Brain microvascular endothelial cell (primary cell): ENCODE measurements around the gene APCDD1.
A peak's percentile ranks its signal among the peaks of the same experiment; 100 is the strongest.

ENCODE experiments used
- DNase-seq: peaks from one replicate; pipeline ENCODE4 v3.0.0-alpha.2; 2020
- H3K27ac ChIP-seq: fragments of 250-450 bp; sonication (Bioruptor Pico); 2 replicates; pipeline ENCODE4 v1.5.1; 2020; ENCODE audit warnings: mild to moderate bottlenecking, moderate library complexity
- H3K27me3 ChIP-seq: fragments of 250-450 bp; sonication (Bioruptor Pico); replicated peaks from 2 replicates; pipeline ENCODE4 v1.5.1; 2020; ENCODE audit warnings: mild to moderate bottlenecking
- H3K36me3 ChIP-seq: fragments of 250-450 bp; sonication (Bioruptor Pico); replicated peaks from 2 replicates; pipeline ENCODE4 v1.5.1; 2020; ENCODE audit warnings: mild to moderate bottlenecking
- H3K4me3 ChIP-seq: 2 replicates; pipeline ENCODE4 v1.5.1; 2011; ENCODE audit warnings: low read depth, mild to moderate bottlenecking, control low read depth, low read length, moderate library complexity
- in situ Hi-C: cut with HindIII; loops from 2 replicates; pipeline ENCODE4 v1.10.0; 2017; ENCODE audit warnings: low sequenced_read_pairs, low pct_ligation_motif_present
- TF ChIP-seq, protein P1 (sequence below): IDR thresholded peaks from 2 replicates; pipeline ENCODE4 v1.5.1; 2011; ENCODE audit warnings: low read depth, mild to moderate bottlenecking, moderate library complexity, low read length, control low read depth, inconsistent platforms; ENCODE audit errors: missing control alignments

APCDD1 gene

DNA sequence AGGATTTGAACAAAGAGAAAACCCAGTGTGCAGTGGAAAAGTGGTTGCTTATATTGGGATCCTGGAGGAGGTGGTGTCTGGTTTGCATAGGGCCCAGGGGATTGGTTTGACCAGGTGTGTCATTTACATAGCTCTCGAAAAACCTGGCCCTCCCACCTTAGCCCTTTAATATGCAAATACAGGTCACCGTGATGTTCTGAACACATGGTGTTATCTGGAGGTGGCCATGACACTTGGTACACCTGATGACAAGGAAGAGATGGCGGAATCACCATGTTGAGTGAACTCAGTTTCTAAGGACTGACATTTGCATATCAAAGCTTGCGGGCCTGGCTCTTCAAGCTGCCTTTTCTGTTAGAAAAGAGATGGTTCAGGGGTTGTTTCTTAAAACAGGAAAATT is 69.1 kb downstream of the APCDD1 start:
- in situ Hi-C loops, result no loop called here
- TF ChIP-seq, protein P1, sequence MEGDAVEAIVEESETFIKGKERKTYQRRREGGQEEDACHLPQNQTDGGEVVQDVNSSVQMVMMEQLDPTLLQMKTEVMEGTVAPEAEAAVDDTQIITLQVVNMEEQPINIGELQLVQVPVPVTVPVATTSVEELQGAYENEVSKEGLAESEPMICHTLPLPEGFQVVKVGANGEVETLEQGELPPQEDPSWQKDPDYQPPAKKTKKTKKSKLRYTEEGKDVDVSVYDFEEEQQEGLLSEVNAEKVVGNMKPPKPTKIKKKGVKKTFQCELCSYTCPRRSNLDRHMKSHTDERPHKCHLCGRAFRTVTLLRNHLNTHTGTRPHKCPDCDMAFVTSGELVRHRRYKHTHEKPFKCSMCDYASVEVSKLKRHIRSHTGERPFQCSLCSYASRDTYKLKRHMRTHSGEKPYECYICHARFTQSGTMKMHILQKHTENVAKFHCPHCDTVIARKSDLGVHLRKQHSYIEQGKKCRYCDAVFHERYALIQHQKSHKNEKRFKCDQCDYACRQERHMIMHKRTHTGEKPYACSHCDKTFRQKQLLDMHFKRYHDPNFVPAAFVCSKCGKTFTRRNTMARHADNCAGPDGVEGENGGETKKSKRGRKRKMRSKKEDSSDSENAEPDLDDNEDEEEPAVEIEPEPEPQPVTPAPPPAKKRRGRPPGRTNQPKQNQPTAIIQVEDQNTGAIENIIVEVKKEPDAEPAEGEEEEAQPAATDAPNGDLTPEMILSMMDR, result no peak
- Histone ChIP-seq H3K36me3 (no peaks in the 10 kb centered on the region), H3K4me3 (no peak overlapping the region), H3K27ac (no peak overlapping the region), H3K27me3 (no peaks in the 10 kb centered on the region)
- no peak for DNase-seq

DNA sequence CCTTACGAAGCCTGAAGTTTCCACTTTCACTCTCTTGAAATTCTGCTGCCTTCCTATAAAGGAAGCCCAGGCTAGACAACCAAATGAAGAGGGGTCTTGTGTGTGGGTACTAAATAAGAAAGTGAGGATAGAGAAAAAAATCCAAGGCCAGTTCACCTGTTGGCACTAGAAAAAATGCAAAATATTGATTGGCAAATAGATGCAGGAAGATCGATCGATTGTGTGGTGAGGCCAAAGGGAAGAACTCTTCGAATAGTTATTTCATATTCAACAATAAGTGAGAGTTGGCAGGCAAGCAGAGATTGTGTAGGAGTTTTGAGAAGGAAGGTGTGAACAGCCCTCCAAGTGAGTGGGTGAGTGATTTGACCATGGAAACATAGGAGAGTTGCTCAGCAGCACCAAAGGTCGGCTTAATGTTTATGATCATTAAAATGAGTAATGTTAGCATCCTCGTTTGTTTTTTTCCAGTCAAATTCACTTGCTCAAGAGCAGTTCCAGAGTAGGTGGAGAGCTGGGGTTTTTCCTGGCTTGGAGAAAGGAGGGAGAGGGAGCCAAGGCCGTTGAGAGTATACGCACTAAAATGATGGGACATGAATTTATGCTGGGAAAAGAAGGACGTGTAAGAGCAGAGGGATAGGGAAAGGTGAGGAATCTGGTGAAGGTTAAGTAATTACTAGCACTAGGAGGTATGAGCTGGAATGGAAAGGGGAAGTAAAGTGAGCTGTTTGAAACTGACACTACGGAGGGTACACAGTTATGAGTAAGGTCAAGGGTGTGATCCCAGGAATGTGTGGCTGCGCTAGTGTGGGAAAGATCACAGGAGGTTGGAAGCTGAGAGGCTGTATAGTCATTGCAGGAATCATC is 70.3 kb downstream of the APCDD1 start:
- in situ Hi-C loops, result no loop called here
- Histone ChIP-seq H3K4me3 (no peak overlapping the region), H3K36me3 (no peaks in the 10 kb centered on the region), H3K27ac (no peak overlapping the region), H3K27me3 (no peaks in the 10 kb centered on the region)
- TF ChIP-seq, protein P1, result no peak
- no peak for DNase-seq

DNA sequence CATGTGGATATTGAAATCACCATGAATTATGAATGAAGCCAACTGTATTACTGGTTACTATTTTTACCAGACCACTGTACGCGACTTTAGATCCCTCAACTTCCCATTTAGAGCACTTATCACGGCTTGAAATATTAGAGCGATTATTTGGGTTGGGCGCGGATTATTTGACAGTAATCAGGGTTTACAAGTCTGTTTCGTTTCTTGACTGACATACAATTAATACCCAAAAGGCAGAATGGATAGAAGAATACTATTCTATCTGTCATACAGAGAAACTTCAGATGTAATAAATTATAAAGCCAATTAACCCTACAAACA is 70.9 kb downstream of the APCDD1 start:
- Histone ChIP-seq H3K27me3 (no peaks in the 10 kb centered on the region), H3K36me3 (no peaks in the 10 kb centered on the region), H3K4me3 (peak overlapping the region; percentile 90), H3K27ac (no peak overlapping the region)
- in situ Hi-C loops, result no loop called here
- DNase-seq, result no peak
- TF ChIP-seq, protein P1, result no peak

- in situ Hi-C loops, result no loop called here
- H3K4me3 ChIP-seq, result peak within 1 kb of the TSS; percentile 90
- no peaks in the 10 kb centered on the region for H3K36me3 ChIP-seq
- DNase-seq, result peak; percentile 86
- H3K27ac ChIP-seq, result peak within 1 kb of the TSS; percentile 94
- H3K27me3 ChIP-seq, result no peaks in the 10 kb centered on the region
- TF ChIP-seq, protein P1, result no peak
These were observed 71.5 kb downstream of the APCDD1 start, which contains the start of gene NAPG for GRCh38 chr18:10525697-10526560. Gene NAPG, plus strand, starts transcription at chr18:10526027. Its CDS starts 76 bp downstream, at chr18:10526103.

DNA sequence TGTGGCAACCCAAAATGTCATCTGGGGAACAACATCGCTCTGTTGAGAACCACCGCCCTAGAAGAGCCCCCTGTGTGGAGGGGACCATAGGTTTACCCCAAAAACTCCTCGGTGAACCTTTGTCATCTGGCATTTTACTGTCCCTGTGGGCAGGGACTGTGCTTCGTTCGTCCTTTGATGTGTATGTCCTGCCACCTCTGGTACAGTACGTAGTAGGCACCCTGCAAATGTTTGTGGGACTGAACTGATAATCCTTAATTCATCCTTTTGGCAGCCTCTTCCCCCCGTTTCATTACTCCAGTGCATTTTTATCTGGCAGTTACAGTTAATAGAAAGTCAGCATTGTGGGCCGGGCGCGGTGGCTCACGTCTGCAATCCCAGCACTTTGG is 72.1 kb downstream of the APCDD1 start:
- in situ Hi-C loops, result no loop called here
- no peaks in the 10 kb centered on the region for H3K36me3 ChIP-seq
- H3K27ac ChIP-seq, result peak overlapping the region; percentile 94
- H3K27me3 ChIP-seq, result no peaks in the 10 kb centered on the region
- DNase-seq, result no peak
- TF ChIP-seq, protein P1, result no peak
- H3K4me3 ChIP-seq, result peak overlapping the region; percentile 90
